H9 (cell line): ENCODE measurements around the gene HHEX. TPM values are rescaled to one million over a fixed set of nuclear protein-coding genes. Genes with fewer than 3 reads are reported as not detected.

Experiments
- DNase-seq: peaks from one replicate; pipeline ENCODE4 v3.0.0-alpha.2; 2017
- H2AFZ ChIP-seq: one replicate; pipeline ENCODE4 v1.6.1; 2013; ENCODE audit warnings: mild to moderate bottlenecking, low read length, control low read depth, moderate library complexity
- H2AK5ac ChIP-seq: 2 replicates; pipeline ENCODE4 v1.6.1; 2013; ENCODE audit warnings: low read length, control low read depth, mixed read lengths; ENCODE audit not compliant: insufficient read length
- H2BK120ac ChIP-seq: one replicate; pipeline ENCODE4 v1.6.1; 2013; ENCODE audit warnings: low read depth, mild to moderate bottlenecking, low read length, control low read depth, inconsistent platforms; ENCODE audit not compliant: poor library complexity, severe bottlenecking
- H2BK12ac ChIP-seq: 2 replicates; pipeline ENCODE4 v1.6.1; 2013; ENCODE audit warnings: low read length, control low read depth, mixed read lengths, low read depth; ENCODE audit not compliant: insufficient read length
- H2BK15ac ChIP-seq: 2 replicates; pipeline ENCODE4 v1.6.1; 2013; ENCODE audit warnings: low read depth, low read length, control low read depth
- H2BK20ac ChIP-seq: one replicate; pipeline ENCODE4 v1.6.1; 2013; ENCODE audit warnings: low read depth, mild to moderate bottlenecking, low read length, control low read depth, inconsistent platforms; ENCODE audit not compliant: poor library complexity, severe bottlenecking
- H2BK5ac ChIP-seq: 2 replicates; pipeline ENCODE4 v1.6.1; 2013; ENCODE audit warnings: low read length, control low read depth, mixed read lengths; ENCODE audit not compliant: insufficient read length
- H3K14ac ChIP-seq: 2 replicates; pipeline ENCODE4 v1.6.1; 2013; ENCODE audit warnings: low read length, control low read depth; ENCODE audit not compliant: insufficient read depth
- H3K18ac ChIP-seq: 2 replicates; pipeline ENCODE4 v1.6.1; 2013; ENCODE audit warnings: low read depth, mild to moderate bottlenecking, mixed read lengths, low read length, control low read depth; ENCODE audit not compliant: insufficient read length
- H3K23ac ChIP-seq: 2 replicates; pipeline ENCODE4 v1.6.1; 2013; ENCODE audit warnings: low read length, control low read depth, mixed read lengths, low read depth; ENCODE audit not compliant: insufficient read length
- H3K23me2 ChIP-seq: 2 replicates; pipeline ENCODE4 v1.6.1; 2013; ENCODE audit warnings: low read depth, mild to moderate bottlenecking, mixed read lengths, low read length, control low read depth; ENCODE audit not compliant: insufficient read length, poor library complexity, severe bottlenecking
- H3K27ac ChIP-seq: 2 replicates; pipeline ENCODE4 v1.5.1; 2013; ENCODE audit warnings: low read length, control low read depth, mixed read lengths, low read depth; ENCODE audit not compliant: insufficient read length
- H3K27me3 ChIP-seq: 2 replicates; pipeline ENCODE4 v1.6.1; 2013; ENCODE audit warnings: low read length, control low read depth, inconsistent platforms; ENCODE audit not compliant: insufficient read depth
- H3K4ac ChIP-seq: 2 replicates; pipeline ENCODE4 v1.6.1; 2013; ENCODE audit warnings: low read depth, mild to moderate bottlenecking, control low read depth, inconsistent platforms, low read length, moderate library complexity
- H3K4me1 ChIP-seq: 2 replicates; pipeline ENCODE4 v1.6.1; 2013; ENCODE audit warnings: low read length, control low read depth, inconsistent platforms; ENCODE audit not compliant: insufficient read depth
- H3K4me2 ChIP-seq: 2 replicates; pipeline ENCODE4 v1.6.1; 2013; ENCODE audit warnings: low read length, control low read depth, mixed read lengths; ENCODE audit not compliant: insufficient read length, insufficient read depth
- H3K56ac ChIP-seq: 2 replicates; pipeline ENCODE4 v1.6.1; 2013; ENCODE audit warnings: low read depth, mild to moderate bottlenecking, mixed read lengths, low read length, control low read depth; ENCODE audit not compliant: insufficient read length
- H3K79me1 ChIP-seq: 2 replicates; pipeline ENCODE4 v1.6.1; 2013; ENCODE audit warnings: low read depth, mild to moderate bottlenecking, moderate library complexity, low read length, control low read depth, inconsistent platforms; ENCODE audit not compliant: insufficient read depth, poor library complexity, severe bottlenecking
- H3K79me2 ChIP-seq: 2 replicates; pipeline ENCODE4 v1.6.1; 2013; ENCODE audit warnings: low read length, control low read depth, inconsistent platforms; ENCODE audit not compliant: insufficient read depth
- H3K9ac ChIP-seq: 2 replicates; pipeline ENCODE4 v1.6.1; 2013; ENCODE audit warnings: low read length, control low read depth, mixed read lengths; ENCODE audit not compliant: insufficient read length; ENCODE audit errors: extremely low read depth
- H3K9me3 ChIP-seq: one replicate; pipeline ENCODE4 v1.6.1; 2013; ENCODE audit warnings: low read depth, low read length, inconsistent platforms; ENCODE audit not compliant: control insufficient read depth
- H3T11ph ChIP-seq: one replicate; pipeline ENCODE4 v1.6.1; 2013; ENCODE audit warnings: mild to moderate bottlenecking, low read length, control low read depth, inconsistent platforms
- H4K20me1 ChIP-seq: one replicate; pipeline ENCODE4 v1.6.1; 2013; ENCODE audit not compliant: control insufficient read depth, insufficient read length, insufficient read depth
- H4K5ac ChIP-seq: 2 replicates; pipeline ENCODE4 v1.6.1; 2013; ENCODE audit warnings: low read depth, mild to moderate bottlenecking, mixed read lengths, low read length, control low read depth; ENCODE audit not compliant: insufficient read length
- H4K8ac ChIP-seq: replicated peaks from 2 replicates; pipeline ENCODE4 v1.6.1; 2013; ENCODE audit warnings: low read length, control low read depth, mixed read lengths, low read depth; ENCODE audit not compliant: insufficient read length
- H4K91ac ChIP-seq: 2 replicates; pipeline ENCODE4 v1.6.1; 2013; ENCODE audit warnings: low read depth, mild to moderate bottlenecking, moderate library complexity, mixed read lengths, low read length, control low read depth; ENCODE audit not compliant: insufficient read length
- H3K27ac Mint-ChIP-seq, 3 experiments: 2 replicates in 2 of 3; 3 replicates in 1 of 3; pipeline ENCODE4 v1.8.0; 2020 to 2021; ENCODE audit warnings: mixed read lengths in 3 of 3, mild to moderate bottlenecking in 1 of 3, moderate library complexity in 1 of 3
- H3K27me3 Mint-ChIP-seq: 2 replicates; pipeline ENCODE4 v1.8.0; 2021; ENCODE audit warnings: low read depth, mild to moderate bottlenecking, moderate library complexity, mixed read lengths
- H3K36me3 Mint-ChIP-seq, 3 experiments: 2 replicates in 2 of 3; 3 replicates in 1 of 3; pipeline ENCODE4 v1.8.0; 2020 to 2021; ENCODE audit warnings: low read depth in 3 of 3, mixed read lengths in 3 of 3; ENCODE audit not compliant: insufficient read depth in 1 of 3
- H3K4me1 Mint-ChIP-seq, 2 experiments: 2 replicates each; pipeline ENCODE4 v1.8.0; 2020; ENCODE audit warnings: mixed read lengths in 2 of 2
- H3K4me3 Mint-ChIP-seq, 2 experiments: 2 replicates in 1 of 2; 3 replicates in 1 of 2; pipeline ENCODE4 v1.8.0; 2020 to 2021; ENCODE audit warnings: mild to moderate bottlenecking in 2 of 2, mixed read lengths in 2 of 2, moderate library complexity in 1 of 2
- H3K9me3 Mint-ChIP-seq, 2 experiments: 2 replicates in 1 of 2; 3 replicates in 1 of 2; pipeline ENCODE4 v1.8.0; 2020; ENCODE audit warnings: mild to moderate bottlenecking in 2 of 2, mixed read lengths in 2 of 2, moderate library complexity in 1 of 2
- CTCF ChIP-seq: fragments of 200-600 bp; sonication (generic); conservative IDR thresholded peaks from 3 replicates; pipeline ENCODE4 v1.8.0; 2021; ENCODE audit warnings: antibody characterized with exemption, mild to moderate bottlenecking
- WGBS: extraction: QIAGEN DNeasy Blood & Tissue Kit; methylation state at CpG from one replicate; pipeline ENCODE4 v1.1.7; 2013; ENCODE audit warnings: missing lambda C conversion rate, low lambda C conversion rate, mixed read lengths; ENCODE audit not compliant: insufficient read length; ENCODE audit errors: extremely low coverage; 5-methylcytosine and 5-hydroxymethylcytosine counted together
- total RNA-seq: library from RNA; stranded (reverse); gene quantifications from 2 replicates; pipeline ENCODE4 v1.2.1, GENCODE V29; 2021

The HHEX gene
- total RNA-seq, 1 experiment from 2014 or later = 2.2 TPM

DNA sequence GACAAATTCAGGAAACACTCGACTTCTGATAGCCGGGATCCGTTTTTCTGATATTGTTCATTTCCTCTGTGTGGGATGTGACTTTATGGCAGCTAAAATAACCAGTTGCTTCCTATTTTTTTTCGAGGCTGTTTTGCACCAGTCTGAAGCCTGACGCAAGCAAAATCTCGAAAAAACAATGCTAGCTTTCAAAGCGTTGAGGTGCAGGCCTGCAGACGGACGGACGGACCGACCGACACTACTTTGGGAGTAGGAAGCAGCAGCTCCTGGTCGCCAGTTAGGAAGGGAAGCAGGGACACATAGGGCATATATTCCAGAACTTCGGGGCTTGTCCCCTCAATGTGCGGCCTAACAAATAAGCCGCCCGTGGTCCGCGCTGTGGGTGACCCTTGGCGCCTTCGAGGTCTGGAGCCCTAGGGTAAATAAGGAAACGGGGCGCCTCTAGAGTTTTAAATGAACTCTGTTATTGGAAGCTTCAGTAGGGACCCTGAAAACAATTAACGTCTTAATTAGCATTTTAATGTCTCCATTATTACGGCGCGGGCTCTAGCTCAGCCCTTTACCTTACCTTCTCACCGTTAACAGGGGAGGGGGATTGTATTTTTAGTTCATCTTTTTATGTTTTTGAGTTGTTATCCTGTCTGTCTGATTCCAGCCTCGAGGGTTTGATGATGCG is 1.3 kb downstream of the HHEX start:
- H3K27me3 Mint-ChIP-seq = peaks cover 93% of the 10 kb centered on the region
- no peak overlapping the region for H4K91ac ChIP-seq
- H3K14ac ChIP-seq = no peak overlapping the region
- no peak overlapping the region for H3T11ph ChIP-seq
- no peak overlapping the region for H4K8ac ChIP-seq
- H3K9ac ChIP-seq = no peak overlapping the region
- no peak overlapping the region for H3K23ac ChIP-seq
- no peaks in the 10 kb centered on the region for H4K20me1 ChIP-seq
- H2BK15ac ChIP-seq = no peak overlapping the region
- TF ChIP-seq CTCF = no peak
- WGBS = no CpG with 5 or more reads among the region's 30 CpGs
- H2BK12ac ChIP-seq = no peak overlapping the region
- no peak overlapping the region for H4K5ac ChIP-seq
- DNase-seq = peak; percentile 45
- H3K9me3 Mint-ChIP-seq = peaks cover 0 to 2% of the 10 kb centered on the region in 2 experiments; a peak in 2 of 5 replicates
- no peak overlapping the region for H2AFZ ChIP-seq
- no peak overlapping the region for H2BK20ac ChIP-seq
- peak overlapping the region; percentile 38 to 77 for H3K4me3 Mint-ChIP-seq
- peaks cover 37% of the 10 kb centered on the region for H3K23me2 ChIP-seq
- no peaks in the 10 kb centered on the region; the same call in 1 of the 2 replicates for H3K4me1 ChIP-seq
- H3K79me1 ChIP-seq = no peaks in the 10 kb centered on the region
- H2AK5ac ChIP-seq = no peak overlapping the region
- H3K18ac ChIP-seq = no peak overlapping the region
- no peak overlapping the region for H3K27ac Mint-ChIP-seq
- H2BK5ac ChIP-seq = no peak overlapping the region
- H2BK120ac ChIP-seq = no peak overlapping the region
- H3K4ac ChIP-seq = no peak overlapping the region
- no peaks in the 10 kb centered on the region for H3K79me2 ChIP-seq
- no peaks in the 10 kb centered on the region for H3K9me3 ChIP-seq
- H3K4me1 Mint-ChIP-seq = peaks cover 23 to 31% of the 10 kb centered on the region in 2 experiments
- H3K56ac ChIP-seq = no peak overlapping the region
- H3K27ac ChIP-seq = no peak overlapping the region
- peaks cover 50% of the 10 kb centered on the region for H3K27me3 ChIP-seq
- peak overlapping the region; percentile 82 for H3K4me2 ChIP-seq
- H3K36me3 Mint-ChIP-seq = peaks cover 0 to 5% (median 0%) of the 10 kb centered on the region in 3 experiments; a peak in 2 of 7 replicates
